Esophagus squamous epithelium (tissue), 4 donors: ENCODE measurements around the gene RIMS4.

ENCODE experiments used
- CTCF ChIP-seq, 6 experiments: fragments of 450-650 bp in 4 of 6; fragments of 200-600 bp in 2 of 6; sonication (generic) in 2 of 6; IDR thresholded peaks; one replicate each; pipeline ENCODE4 v1.5.1; 2016 to 2019; ENCODE audit warnings: antibody characterized with exemption in 6 of 6, mild to moderate bottlenecking in 4 of 6, moderate library complexity in 4 of 6
- POLR2A ChIP-seq, 4 donors: fragments of 450-650 bp; IDR thresholded peaks; one replicate each; pipeline ENCODE4 v1.6.1; 2017; ENCODE audit warnings: antibody characterized with exemption in 4 of 4, mild to moderate bottlenecking in 4 of 4, moderate library complexity in 3 of 4

GRCh38 chr20:44719841-44720240 is 90.5 kb downstream of the RIMS4 start:
- TF ChIP-seq POLR2A (IDR thresholded peaks at IDR 0.05) (no peak), CTCF (IDR thresholded peaks at IDR 0.05) (no peak)
